Measurements from ENCODE around the gene NDE1. TPM values are rescaled to one million over a fixed set of nuclear protein-coding genes. Genes with fewer than 3 reads are reported as not detected.

NDE1 gene
- polyA plus RNA-seq, 12 donors: 17.2 to 44.3 (median 24.3) TPM; not detected in 1

DNA sequence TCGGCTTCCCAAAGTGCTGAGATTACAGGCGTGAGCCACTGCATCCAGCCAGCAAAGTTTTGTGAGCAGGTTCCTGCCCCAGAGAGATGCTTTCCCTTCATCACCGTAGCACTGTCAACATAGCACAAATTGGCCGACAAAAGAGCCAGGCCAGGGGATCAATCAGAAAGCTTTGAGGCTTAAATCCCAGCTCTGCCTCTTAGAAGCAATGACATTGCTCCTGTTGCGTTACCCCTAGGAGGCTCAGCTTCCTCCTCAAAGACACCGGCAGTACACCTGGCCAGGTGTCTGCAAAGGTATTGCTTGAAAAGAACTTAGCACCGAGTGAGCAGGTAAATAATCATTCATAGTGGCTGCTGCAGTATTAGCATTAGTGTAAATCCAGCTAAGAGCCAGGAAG is 86.5 kb downstream of the NDE1 start:
- no peak for DNase-seq

GRCh38 chr16:15737140-15737644 is 87.1 kb downstream of the NDE1 start:
- DNase-seq: no peak

GRCh38 chr16:15739464-15739863 is 89.4 kb downstream of the NDE1 start:
- DNase-seq: no peak

DNA sequence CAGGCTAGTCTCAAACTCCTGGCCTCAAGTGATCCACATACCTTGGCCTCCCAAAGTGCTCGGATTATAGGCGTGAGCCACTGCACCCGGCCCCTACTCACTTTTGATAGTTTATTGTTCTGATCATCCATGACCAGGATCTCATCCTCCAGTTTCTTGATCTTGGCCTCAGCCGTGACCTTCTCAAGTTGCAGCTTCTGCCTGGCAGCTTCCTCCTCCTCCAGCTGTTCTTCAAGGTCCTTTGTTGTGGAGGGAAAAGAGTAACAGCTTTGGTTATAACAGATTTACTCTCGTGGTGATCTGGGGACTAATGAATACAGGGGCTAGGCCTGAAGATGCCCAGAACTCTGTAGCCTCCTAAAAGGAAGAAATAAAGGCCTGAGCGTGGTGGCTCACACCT is 89.9 kb downstream of the NDE1 start:
- no peak for DNase-seq

GRCh38 chr16:15741207-15741871 is 91.3 kb downstream of the NDE1 start:
- DNase-seq: no peak

DNA sequence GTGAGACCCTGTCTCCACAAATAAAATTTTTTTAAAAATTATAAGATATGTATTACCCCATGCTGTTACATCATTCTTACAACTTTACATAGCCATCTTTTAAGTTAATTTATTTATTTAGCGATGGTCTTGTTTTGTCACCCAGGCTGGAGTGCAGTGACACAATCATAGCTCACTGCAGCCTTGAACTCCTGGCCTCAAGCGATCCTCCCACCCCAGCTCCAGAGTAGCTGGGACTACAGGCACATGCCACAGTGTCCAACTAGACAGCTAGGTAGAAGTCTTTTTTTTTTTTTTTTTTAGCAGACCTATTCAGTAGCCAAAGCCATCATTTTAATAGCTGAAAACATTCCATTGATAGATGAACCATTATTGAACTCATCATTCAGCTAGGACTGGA is 92.7 kb downstream of the NDE1 start:
- no peak for DNase-seq

GRCh38 chr16:15743657-15744056 is 93.6 kb downstream of the NDE1 start:
- no peak for DNase-seq

DNA sequence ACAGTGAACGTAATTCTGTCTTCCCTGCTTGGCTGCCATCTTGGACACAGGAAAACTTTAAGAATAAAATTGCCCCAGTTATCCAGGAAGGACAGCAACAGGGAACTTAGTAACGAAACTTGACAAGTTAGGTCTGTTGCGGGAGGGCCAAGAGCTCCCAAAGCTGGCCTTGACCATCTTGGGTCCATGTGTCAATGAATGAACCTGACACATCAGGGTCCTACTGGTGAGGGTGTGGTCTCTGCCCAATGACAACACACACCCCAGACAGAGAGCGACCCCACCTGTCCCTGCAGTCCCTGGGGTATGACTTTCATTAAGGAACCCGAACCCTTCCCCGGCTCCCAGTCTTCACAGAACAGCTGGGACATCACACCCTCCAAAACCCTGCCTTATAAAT is 96.3 kb downstream of the NDE1 start:
- DNase-seq: no peak

DNA sequence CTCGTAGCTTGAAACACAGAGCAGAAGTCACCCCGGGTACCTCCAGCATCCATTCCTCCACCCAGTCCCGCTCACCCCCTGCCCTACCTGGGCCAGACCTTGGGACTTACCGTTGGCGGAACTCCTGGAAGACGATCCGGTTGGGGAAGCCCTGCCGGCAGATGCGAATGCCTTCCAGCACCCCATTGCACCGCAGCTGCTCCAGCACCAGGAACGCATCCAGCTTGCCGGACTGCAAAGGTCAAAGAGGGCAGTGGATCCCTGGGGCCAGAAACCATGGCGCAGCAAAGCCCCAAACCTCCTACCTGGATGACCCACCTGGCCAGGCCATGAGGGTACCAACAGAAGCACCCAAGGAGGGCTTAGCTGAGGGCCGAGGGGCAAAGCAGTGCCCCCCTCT is 97.9 kb downstream of the NDE1 start:
- no peak for DNase-seq

GRCh38 chr16:15748654-15749053 is 98.6 kb downstream of the NDE1 start:
- no peak for DNase-seq

DNA sequence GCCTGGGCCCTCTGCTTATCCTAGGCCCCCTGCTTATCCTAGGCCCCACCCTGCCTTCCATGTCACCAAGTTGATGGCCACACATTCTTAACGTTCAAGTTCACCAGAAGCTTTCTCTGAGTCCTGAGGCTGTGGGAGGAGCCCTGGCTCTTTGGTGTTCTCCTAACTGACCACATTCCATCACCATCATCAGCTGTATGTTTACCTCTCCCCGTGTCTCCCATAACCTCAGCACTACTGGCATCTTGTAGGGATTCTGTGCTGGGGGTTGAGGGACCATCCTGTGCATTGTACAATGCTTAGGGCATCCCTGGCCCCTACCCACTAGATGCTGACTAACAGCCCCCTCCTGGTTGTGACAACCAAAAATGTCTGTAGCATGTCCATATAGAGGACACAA is 99.3 kb downstream of the NDE1 start:
- no peak for DNase-seq

GRCh38 chr16:15749985-15750384 is 99.9 kb downstream of the NDE1 start:
- no peak for DNase-seq

DNA sequence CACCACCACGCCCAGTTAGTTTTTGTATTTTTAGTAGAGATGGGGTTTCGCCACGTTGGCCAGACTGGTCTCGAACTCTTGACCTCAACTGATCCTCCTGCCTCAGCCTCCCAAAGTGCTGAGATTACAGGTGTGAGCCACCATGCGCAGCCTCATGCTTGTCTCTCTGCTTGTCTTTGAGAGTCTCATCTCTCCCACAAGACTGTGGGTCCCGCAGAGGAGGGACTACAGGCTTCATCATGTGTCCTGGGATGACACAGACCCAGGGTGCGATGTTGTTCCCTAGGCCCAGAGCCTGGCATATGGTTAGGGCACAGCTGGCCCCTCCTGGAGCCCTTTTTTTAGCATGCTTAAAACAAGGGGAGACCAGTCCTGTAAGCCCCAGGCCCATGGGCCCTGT is 101.9 kb downstream of the NDE1 start:
- no peak for DNase-seq

GRCh38 chr16:15752717-15753488 is 102.9 kb downstream of the NDE1 start:
- no peak for DNase-seq

DNA sequence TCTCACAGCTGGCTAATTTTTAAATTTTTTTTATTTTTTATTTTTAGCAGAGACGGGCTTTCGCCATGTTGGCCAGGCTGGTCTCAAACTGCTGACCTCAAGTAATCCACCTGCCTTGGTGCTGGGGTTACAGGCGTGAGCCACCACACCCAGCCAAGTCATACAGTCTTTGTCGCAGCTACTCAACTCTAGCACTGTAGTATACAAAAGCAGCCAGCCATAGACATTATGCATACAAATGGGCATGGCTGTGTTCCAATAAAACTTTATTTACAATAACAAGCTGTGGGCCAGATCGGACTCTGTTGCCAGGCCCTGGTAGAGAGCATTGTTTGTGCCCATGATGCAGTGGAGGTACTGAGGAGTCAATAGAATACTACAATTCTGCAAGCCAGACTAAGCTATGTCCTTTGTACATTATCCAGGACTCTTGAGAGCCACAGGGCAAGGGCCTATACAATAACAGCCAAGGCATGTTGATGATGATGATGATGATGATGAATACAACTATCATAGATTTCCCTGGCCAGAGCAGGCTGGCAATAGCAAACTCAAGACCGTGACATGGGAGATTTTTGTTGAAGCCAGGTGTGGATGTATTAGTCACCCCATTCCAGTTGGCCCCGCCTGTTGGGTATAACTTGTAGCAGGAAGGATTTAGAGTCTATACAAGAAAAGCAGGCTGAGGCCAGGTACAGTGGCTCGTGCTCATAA is 104.9 kb downstream of the NDE1 start:
- DNase-seq: no peak

- DNase-seq: no peak
These were observed 107.0 kb downstream of the NDE1 start for GRCh38 chr16:15757077-15757386.

GRCh38 chr16:15757630-15758251 is 107.7 kb downstream of the NDE1 start:
- no peak for DNase-seq

DNA sequence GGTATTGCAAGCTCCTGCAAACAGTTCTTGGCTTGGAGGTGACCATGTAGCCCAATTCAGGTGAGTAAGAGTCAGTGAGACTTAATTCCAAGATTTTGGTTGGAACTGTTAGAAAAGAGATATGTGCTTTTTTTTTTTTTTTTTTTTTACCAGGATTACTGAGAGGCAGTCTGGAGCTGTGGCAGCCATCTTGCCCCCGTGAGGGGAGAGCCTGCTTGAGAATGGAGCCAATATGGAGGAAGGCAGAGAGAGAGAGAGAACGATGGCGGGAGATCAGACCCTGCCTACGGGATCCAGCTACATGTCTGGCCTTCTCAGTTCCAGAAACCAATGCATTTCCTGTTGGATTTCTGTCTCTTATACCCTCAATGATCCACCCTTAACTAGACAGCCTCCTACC is 109.0 kb downstream of the NDE1 start:
- no peak for DNase-seq

GRCh38 chr16:15760129-15760528 is 110.1 kb downstream of the NDE1 start:
- no peak for DNase-seq

- DNase-seq: no peak
These were observed 114.1 kb downstream of the NDE1 start for GRCh38 chr16:15764112-15764511.

GRCh38 chr16:15765116-15765515 is 115.1 kb downstream of the NDE1 start:
- no peak for DNase-seq

DNA sequence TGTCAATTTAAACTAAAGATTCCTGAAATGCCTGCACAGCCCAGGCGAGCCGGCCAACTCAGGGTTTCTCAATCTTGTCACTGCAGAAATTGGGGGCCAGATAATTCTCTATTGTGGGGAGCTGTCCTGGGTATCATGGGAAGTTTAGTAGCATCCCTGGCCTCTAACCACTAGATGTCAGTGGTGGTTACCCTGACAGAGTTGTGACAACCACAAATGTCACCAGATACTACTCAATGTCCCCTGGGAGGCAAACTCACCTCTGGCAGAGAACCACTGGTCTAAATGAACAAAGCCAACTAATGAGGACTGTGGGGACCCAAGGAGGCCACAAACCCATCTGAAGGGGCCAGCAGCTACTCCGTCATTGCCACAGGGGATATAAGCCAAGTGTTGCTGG is 115.8 kb downstream of the NDE1 start:
- DNase-seq: peak; percentile 24

GRCh38 chr16:15766918-15767317 is 116.9 kb downstream of the NDE1 start:
- no peak for DNase-seq

All from muscle of arm (tissue), 12 donors.